ENCODE results near the gene ZFYVE9.

- no peak for TF ChIP-seq RAD21 (IDR thresholded peaks at IDR 0.05; ENCODE audit: low read depth)
- TF ChIP-seq, protein P1, sequence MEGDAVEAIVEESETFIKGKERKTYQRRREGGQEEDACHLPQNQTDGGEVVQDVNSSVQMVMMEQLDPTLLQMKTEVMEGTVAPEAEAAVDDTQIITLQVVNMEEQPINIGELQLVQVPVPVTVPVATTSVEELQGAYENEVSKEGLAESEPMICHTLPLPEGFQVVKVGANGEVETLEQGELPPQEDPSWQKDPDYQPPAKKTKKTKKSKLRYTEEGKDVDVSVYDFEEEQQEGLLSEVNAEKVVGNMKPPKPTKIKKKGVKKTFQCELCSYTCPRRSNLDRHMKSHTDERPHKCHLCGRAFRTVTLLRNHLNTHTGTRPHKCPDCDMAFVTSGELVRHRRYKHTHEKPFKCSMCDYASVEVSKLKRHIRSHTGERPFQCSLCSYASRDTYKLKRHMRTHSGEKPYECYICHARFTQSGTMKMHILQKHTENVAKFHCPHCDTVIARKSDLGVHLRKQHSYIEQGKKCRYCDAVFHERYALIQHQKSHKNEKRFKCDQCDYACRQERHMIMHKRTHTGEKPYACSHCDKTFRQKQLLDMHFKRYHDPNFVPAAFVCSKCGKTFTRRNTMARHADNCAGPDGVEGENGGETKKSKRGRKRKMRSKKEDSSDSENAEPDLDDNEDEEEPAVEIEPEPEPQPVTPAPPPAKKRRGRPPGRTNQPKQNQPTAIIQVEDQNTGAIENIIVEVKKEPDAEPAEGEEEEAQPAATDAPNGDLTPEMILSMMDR (IDR thresholded peaks at IDR 0.05 in 2 of 3, conservative IDR thresholded peaks at IDR 0.05 in 1 of 3; ENCODE audit: borderline replicate concordance in 1 of 3, insufficient read depth in 1 of 3, low read depth in 2 of 3, low read length in 2 of 3) = no peak
Measured at GRCh38 chr1:52179073-52179472, 37.2 kb downstream of the ZFYVE9 start.

Data from HCT116 (cell line).